MM.1S (cell line): Measurements from ENCODE around the gene THEM4.

ENCODE experiments used
- DNase-seq: peaks from one replicate; pipeline ENCODE4 v3.0.0-alpha.2; 2015
- H2AFZ ChIP-seq: fragments of 300-600 bp; sonication (generic); 2 replicates; pipeline ENCODE4 v1.6.0; 2016; ENCODE audit warnings: antibody characterized with exemption, low read length
- H3F3A ChIP-seq: fragments of 300-600 bp; sonication (generic); 2 replicates; pipeline ENCODE4 v1.6.1; 2016; ENCODE audit warnings: mild to moderate bottlenecking, antibody characterized with exemption, low read length, moderate library complexity, mixed read lengths; ENCODE audit not compliant: insufficient read depth
- H3K27ac ChIP-seq: fragments of 300-600 bp; sonication (generic); 2 replicates; pipeline ENCODE4 v1.5.1; 2016; ENCODE audit warnings: mild to moderate bottlenecking, low read length
- H3K27me3 ChIP-seq: fragments of 300-600 bp; sonication (generic); replicated peaks from 2 replicates; pipeline ENCODE4 v1.6.0; 2016; ENCODE audit warnings: low read length; ENCODE audit not compliant: insufficient read depth
- H3K36me3 ChIP-seq: fragments of 300-600 bp; sonication (generic); replicated peaks from 2 replicates; pipeline ENCODE4 v1.6.1; 2016; ENCODE audit warnings: mild to moderate bottlenecking, low read length, mixed read lengths; ENCODE audit not compliant: insufficient read depth
- H3K4me1 ChIP-seq: fragments of 300-600 bp; sonication (generic); 2 replicates; pipeline ENCODE4 v1.6.1; 2016; ENCODE audit warnings: low read length, mixed read lengths
- H3K4me2 ChIP-seq: fragments of 300-600 bp; sonication (generic); 2 replicates; pipeline ENCODE4 v1.6.0; 2016; ENCODE audit warnings: low read depth, low read length
- H3K4me3 ChIP-seq: fragments of 300-600 bp; sonication (generic); 2 replicates; pipeline ENCODE4 v1.5.1; 2016; ENCODE audit warnings: low read length, mixed read lengths
- H3K79me2 ChIP-seq: fragments of 300-600 bp; sonication (generic); 2 replicates; pipeline ENCODE4 v1.6.1; 2016; ENCODE audit warnings: mixed run types, low read length, mixed read lengths
- H3K9ac ChIP-seq: fragments of 300-600 bp; sonication (generic); 2 replicates; pipeline ENCODE4 v1.6.1; 2016; ENCODE audit warnings: low read length, mixed read lengths
- H3K9me2 ChIP-seq: fragments of 300-600 bp; sonication (generic); replicated peaks from 2 replicates; pipeline ENCODE4 v1.6.1; 2016; ENCODE audit warnings: mild to moderate bottlenecking, low read length, mixed read lengths; ENCODE audit not compliant: insufficient read depth
- H3K9me3 ChIP-seq: fragments of 300-600 bp; sonication (generic); replicated peaks from 2 replicates; pipeline ENCODE4 v1.6.1; 2016; ENCODE audit warnings: mild to moderate bottlenecking, low read length, mixed read lengths; ENCODE audit not compliant: insufficient read depth
- H4K20me1 ChIP-seq: fragments of 300-600 bp; sonication (generic); 2 replicates; pipeline ENCODE4 v1.6.1; 2016; ENCODE audit warnings: mild to moderate bottlenecking, low read length, moderate library complexity, mixed read lengths; ENCODE audit not compliant: insufficient read depth
- EZH2 ChIP-seq: fragments of 300-600 bp; sonication (generic); optimal IDR thresholded peaks from 2 replicates; pipeline ENCODE3; 2017; ENCODE audit warnings: low read depth, mild to moderate bottlenecking, antibody characterized with exemption, low read length, mixed read lengths
- EZH2phosphoT487 ChIP-seq: fragments of 300-600 bp; sonication (generic); IDR thresholded peaks from 2 replicates; pipeline ENCODE4 v1.6.1; 2018; ENCODE audit warnings: antibody characterized with exemption, low read length
- TF ChIP-seq, protein P1 (sequence below): fragments of 300-600 bp; sonication (generic); IDR thresholded peaks from 2 replicates; pipeline ENCODE4 v1.5.1; 2016; ENCODE audit warnings: antibody characterized with exemption, low read length, mixed read lengths

THEM4 gene

DNA sequence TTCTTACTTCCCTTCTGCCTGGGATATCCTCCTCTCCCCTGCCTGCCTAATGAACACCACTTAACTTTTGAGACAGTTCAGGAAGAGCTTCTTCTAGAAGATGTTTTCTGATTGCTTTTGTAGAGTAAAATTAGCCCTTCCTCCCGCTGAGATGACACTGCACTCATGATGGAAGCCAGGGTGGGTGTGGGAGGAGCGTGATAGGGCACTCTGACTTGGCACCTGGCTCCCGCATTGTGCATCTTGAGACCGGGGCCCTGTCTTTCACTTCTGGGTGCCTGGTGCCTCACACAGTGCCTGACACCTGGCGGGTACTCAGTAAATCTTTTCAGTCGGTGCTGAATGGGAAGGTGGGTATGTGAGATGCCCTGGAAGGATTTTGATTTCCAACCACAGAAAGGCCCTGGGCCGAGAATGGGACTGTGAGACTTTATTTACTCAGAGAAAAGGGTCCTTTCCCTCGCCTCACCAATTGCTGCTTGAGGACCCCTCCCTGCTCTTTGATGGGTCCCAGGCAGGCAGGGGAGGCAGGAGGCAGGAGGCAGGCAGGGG lies 62.5 kb downstream of the THEM4 start:
- no peaks in the 10 kb centered on the region for H3K36me3 ChIP-seq
- peak overlapping the region; percentile 6; the same call in 1 of the 2 replicates for H3K27ac ChIP-seq
- H3K9me2 ChIP-seq, result no peaks in the 10 kb centered on the region
- H3K9me3 ChIP-seq, result no peaks in the 10 kb centered on the region
- H4K20me1 ChIP-seq, result no peaks in the 10 kb centered on the region
- H3K4me1 ChIP-seq, result peaks cover 11% of the 10 kb centered on the region
- no peaks in the 10 kb centered on the region for H3K79me2 ChIP-seq
- peak; percentile 68 for DNase-seq
- TF ChIP-seq EZH2phosphoT487, result no peak
- no peak for TF ChIP-seq EZH2
- TF ChIP-seq, protein P1, sequence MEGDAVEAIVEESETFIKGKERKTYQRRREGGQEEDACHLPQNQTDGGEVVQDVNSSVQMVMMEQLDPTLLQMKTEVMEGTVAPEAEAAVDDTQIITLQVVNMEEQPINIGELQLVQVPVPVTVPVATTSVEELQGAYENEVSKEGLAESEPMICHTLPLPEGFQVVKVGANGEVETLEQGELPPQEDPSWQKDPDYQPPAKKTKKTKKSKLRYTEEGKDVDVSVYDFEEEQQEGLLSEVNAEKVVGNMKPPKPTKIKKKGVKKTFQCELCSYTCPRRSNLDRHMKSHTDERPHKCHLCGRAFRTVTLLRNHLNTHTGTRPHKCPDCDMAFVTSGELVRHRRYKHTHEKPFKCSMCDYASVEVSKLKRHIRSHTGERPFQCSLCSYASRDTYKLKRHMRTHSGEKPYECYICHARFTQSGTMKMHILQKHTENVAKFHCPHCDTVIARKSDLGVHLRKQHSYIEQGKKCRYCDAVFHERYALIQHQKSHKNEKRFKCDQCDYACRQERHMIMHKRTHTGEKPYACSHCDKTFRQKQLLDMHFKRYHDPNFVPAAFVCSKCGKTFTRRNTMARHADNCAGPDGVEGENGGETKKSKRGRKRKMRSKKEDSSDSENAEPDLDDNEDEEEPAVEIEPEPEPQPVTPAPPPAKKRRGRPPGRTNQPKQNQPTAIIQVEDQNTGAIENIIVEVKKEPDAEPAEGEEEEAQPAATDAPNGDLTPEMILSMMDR, result no peak
- H3K9ac ChIP-seq, result no peak overlapping the region
- H3K27me3 ChIP-seq, result no peaks in the 10 kb centered on the region
- peak overlapping the region; percentile 30; the same call in 1 of the 2 replicates for H3K4me2 ChIP-seq
- no peak overlapping the region; the same call in 1 of the 2 replicates for H3K4me3 ChIP-seq
- H3F3A ChIP-seq, result no peaks in the 10 kb centered on the region
- peak overlapping the region; percentile 66 for H2AFZ ChIP-seq

DNA sequence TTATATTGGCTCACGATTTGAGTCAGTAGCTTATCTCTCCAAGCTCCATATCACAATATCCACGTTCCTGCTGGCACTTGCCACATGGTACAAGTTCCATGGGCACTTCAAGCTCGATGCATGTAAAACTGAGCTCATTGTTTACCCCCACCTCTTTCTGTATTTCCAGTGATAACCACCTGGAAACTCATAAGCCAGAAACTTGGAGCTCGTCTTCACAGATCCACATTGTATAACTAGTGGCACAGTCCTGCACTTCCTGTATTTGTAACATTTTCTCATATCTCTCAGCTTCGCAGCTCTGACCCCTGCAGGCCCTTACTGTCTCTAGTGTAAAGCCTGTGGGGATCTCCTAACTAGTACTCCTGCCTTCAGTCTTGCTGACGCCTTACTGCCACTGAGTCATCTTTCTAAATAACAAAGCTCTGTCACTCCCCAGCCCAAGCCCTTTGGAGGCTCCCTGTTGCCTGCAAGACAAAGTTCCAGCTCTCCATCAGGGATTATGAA lies 63.2 kb downstream of the THEM4 start:
- DNase-seq, result no peak
- Histone ChIP-seq H3K79me2 (no peaks in the 10 kb centered on the region), H4K20me1 (no peaks in the 10 kb centered on the region), H3K4me3 (no peak overlapping the region), H3F3A (no peaks in the 10 kb centered on the region; the same call in 1 of the 2 replicates), H2AFZ (peak overlapping the region; percentile 66), H3K36me3 (no peaks in the 10 kb centered on the region), H3K9me2 (no peaks in the 10 kb centered on the region), H3K27ac (peak overlapping the region; percentile 6; the same call in 1 of the 2 replicates), H3K4me1 (peaks cover 11% of the 10 kb centered on the region), H3K9me3 (no peaks in the 10 kb centered on the region), H3K9ac (no peak overlapping the region), H3K4me2 (peak overlapping the region; percentile 30; the same call in 1 of the 2 replicates), H3K27me3 (no peaks in the 10 kb centered on the region)
- TF ChIP-seq, protein P1, result no peak
- no peak for TF ChIP-seq EZH2
- TF ChIP-seq EZH2phosphoT487, result no peak

DNA sequence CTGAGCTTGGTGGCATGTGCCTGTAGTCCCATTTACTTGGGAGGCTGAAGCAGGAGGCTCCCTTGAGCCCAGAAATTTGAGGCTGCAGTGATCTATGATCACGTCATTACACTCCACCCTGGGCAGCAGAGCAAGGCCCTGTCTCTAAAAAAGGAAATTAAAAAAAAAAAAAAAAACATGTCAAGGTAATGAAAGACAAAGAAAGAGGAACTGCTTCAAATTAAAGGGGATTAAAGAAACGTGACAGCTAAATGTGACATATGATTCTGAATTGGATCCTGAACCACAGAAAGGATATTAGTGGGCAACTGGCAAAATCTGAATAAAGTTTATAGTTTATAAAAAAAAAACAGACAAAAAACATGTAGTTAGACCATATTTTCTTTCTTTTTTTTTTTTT lies 65.9 kb downstream of the THEM4 start:
- H3K4me2 ChIP-seq, result no peak overlapping the region
- no peaks in the 10 kb centered on the region for H3K9me2 ChIP-seq
- no peak overlapping the region for H3K27ac ChIP-seq
- H3K36me3 ChIP-seq, result no peaks in the 10 kb centered on the region
- no peaks in the 10 kb centered on the region for H3K9me3 ChIP-seq
- H3K27me3 ChIP-seq, result no peaks in the 10 kb centered on the region
- no peak overlapping the region for H3K4me3 ChIP-seq
- H3K9ac ChIP-seq, result no peak overlapping the region
- no peaks in the 10 kb centered on the region for H4K20me1 ChIP-seq
- H3K4me1 ChIP-seq, result peaks cover 24% of the 10 kb centered on the region
- no peaks in the 10 kb centered on the region for H3K79me2 ChIP-seq
- peaks cover 9% of the 10 kb centered on the region; the same call in 1 of the 2 replicates for H3F3A ChIP-seq
- TF ChIP-seq, protein P1, result no peak
- TF ChIP-seq EZH2phosphoT487, result no peak
- TF ChIP-seq EZH2, result no peak
- DNase-seq, result no peak
- H2AFZ ChIP-seq, result no peak overlapping the region
